ENCODE measurements around the gene DISP1.
A peak's percentile ranks its signal among the peaks of the same experiment; 100 is the strongest.

Gene DISP1

GRCh38 chr1:222792744-222793143 lies 22.1 kb upstream of the DISP1 start:
- peak in 6 of 42 donors; percentile 13 to 50 (median 22) for DNase-seq
- intact Hi-C loops (cut with DNase I): loop anchor here (5.0 kb wide), 1 partner anchor 290 kb away; no protein-coding TSS in a partner anchor

GRCh38 chr1:222794656-222795474 lies 20.0 kb upstream of the DISP1 start:
- intact Hi-C loops (cut with DNase I): loop anchor here (5.0 kb wide), 1 partner anchor 287 kb away; no protein-coding TSS in a partner anchor
- DNase-seq: no peak

GRCh38 chr1:222798116-222798515 lies 16.7 kb upstream of the DISP1 start:
- no peak for DNase-seq
- intact Hi-C loops (cut with DNase I): no loop called here

GRCh38 chr1:222798975-222799374 lies 15.9 kb upstream of the DISP1 start:
- no peak for DNase-seq
- intact Hi-C loops (cut with DNase I): no loop called here

GRCh38 chr1:222801067-222801466 lies 13.8 kb upstream of the DISP1 start:
- intact Hi-C loops (cut with DNase I): no loop called here

GRCh38 chr1:222811671-222812070 lies 3.2 kb upstream of the DISP1 start:
- intact Hi-C loops (cut with DNase I): no loop called here
- DNase-seq: peak in 1 of 42 donors; percentile 30

More at GRCh38 chr1:222801067-222801466, 13.8 kb upstream of the DISP1 start:
- DNase-seq: no peak

- intact Hi-C loops (cut with DNase I): no loop called here
- DNase-seq: peak in 5 of 42 donors; percentile 4 to 33 (median 17)
Observed at GRCh38 chr1:222813866-222814535, 838 bp upstream of the DISP1 start.

GRCh38 chr1:222815440-222815765 lies 564 bp downstream of the DISP1 start:
- intact Hi-C loops (cut with DNase I): no loop called here
- DNase-seq: no peak

- intact Hi-C loops (cut with DNase I): no loop called here
- DNase-seq: peak in 1 of 42 donors; percentile 22
Observed at GRCh38 chr1:222817529-222817928, 2.7 kb downstream of the DISP1 start.

- no peak for DNase-seq
- intact Hi-C loops (cut with DNase I): no loop called here
Observed at GRCh38 chr1:222818171-222818570, 3.3 kb downstream of the DISP1 start.

GRCh38 chr1:222820171-222820712 lies 5.4 kb downstream of the DISP1 start:
- DNase-seq: no peak
- intact Hi-C loops (cut with DNase I): no loop called here

- intact Hi-C loops (cut with DNase I): no loop called here
- no peak for DNase-seq
Observed at GRCh38 chr1:222821239-222821638, 6.4 kb downstream of the DISP1 start.

- intact Hi-C loops (cut with DNase I): no loop called here
Observed at GRCh38 chr1:222823695-222824094, 8.9 kb downstream of the DISP1 start.

GRCh38 chr1:222824641-222825040 lies 9.8 kb downstream of the DISP1 start:
- DNase-seq: no peak
- intact Hi-C loops (cut with DNase I): no loop called here

More at GRCh38 chr1:222823695-222824094, 8.9 kb downstream of the DISP1 start:
- no peak for DNase-seq

- intact Hi-C loops (cut with DNase I): no loop called here
- DNase-seq: no peak
Observed at GRCh38 chr1:222828939-222829338, 14.1 kb downstream of the DISP1 start.

GRCh38 chr1:222829868-222830267 lies 15.0 kb downstream of the DISP1 start:
- no peak for DNase-seq
- intact Hi-C loops (cut with DNase I): no loop called here

GRCh38 chr1:222833356-222833876 lies 18.6 kb downstream of the DISP1 start:
- intact Hi-C loops (cut with DNase I): no loop called here
- DNase-seq: no peak

GRCh38 chr1:222843469-222844410 lies 28.9 kb downstream of the DISP1 start:
- DNase-seq: no peak
- intact Hi-C loops (cut with DNase I): no loop called here

- intact Hi-C loops (cut with DNase I): no loop called here
- no peak for DNase-seq
Observed at GRCh38 chr1:222844411-222844779, 29.6 kb downstream of the DISP1 start.
